PC-3 (cell line): ENCODE data around the gene HOXC4. TPM values are rescaled to one million over a fixed set of nuclear protein-coding genes. Genes with fewer than 3 reads are reported as not detected.

Experiments
- ATAC-seq: fragments of 200-7000 bp; cut with Tn5 transposase; 2 replicates; pipeline ENCODE4 v1.9.1; 2020; ENCODE audit warnings: mild to moderate bottlenecking, moderate library complexity
- BruUV-seq: library from RNA; stranded (reverse); fragments of 400-500 nt; replicated peaks from 2 replicates; lab custom pipeline; 2021; lab: Mats Ljungman, UMichigan
- CTCF ChIA-PET: fragments of 300-600 bp; sonication (Branson Sonifier 250); formaldehyde crosslinking; loops from one replicate; lab custom pipeline; 2022; ENCODE audit warnings: antibody characterized with exemption; lab: Charles Lee
- POLR2A ChIA-PET: fragments of 300-600 bp; sonication (Branson Sonifier 250); formaldehyde crosslinking; loops from one replicate; lab custom pipeline; 2022; ENCODE audit warnings: antibody characterized with exemption; ENCODE audit not compliant: unreplicated experiment; lab: Charles Lee
- DNase-seq: peaks from one replicate; pipeline ENCODE4 v3.0.0-alpha.2; 2015
- H2AFZ ChIP-seq: fragments of 300-600 bp; sonication (generic); 2 replicates; pipeline ENCODE4 v1.6.0; 2016; ENCODE audit warnings: antibody characterized with exemption, low read length
- H3F3A ChIP-seq: fragments of 300-600 bp; sonication (generic); one replicate; pipeline ENCODE4 v1.6.0; 2017; ENCODE audit warnings: antibody characterized with exemption, low read length, control low read depth, mild to moderate bottlenecking; ENCODE audit not compliant: unreplicated experiment
- H3K27ac ChIP-seq: fragments of 300-600 bp; sonication (generic); 2 replicates; pipeline ENCODE4 v1.5.1; 2016; ENCODE audit warnings: mild to moderate bottlenecking, low read length
- H3K27me3 ChIP-seq: fragments of 300-600 bp; sonication (generic); 2 replicates; pipeline ENCODE4 v1.6.1; 2016; ENCODE audit warnings: low read length, mixed read lengths
- H3K36me3 ChIP-seq: fragments of 300-600 bp; sonication (generic); 2 replicates; pipeline ENCODE4 v1.6.1; 2016; ENCODE audit warnings: low read depth, mixed run types, low read length, mixed read lengths
- H3K4me1 ChIP-seq: fragments of 300-600 bp; sonication (generic); 2 replicates; pipeline ENCODE4 v1.5.1; 2016; ENCODE audit warnings: low read length; ENCODE audit not compliant: insufficient read depth
- H3K4me2 ChIP-seq: fragments of 300-600 bp; sonication (generic); 2 replicates; pipeline ENCODE4 v1.6.0; 2016; ENCODE audit warnings: low read length
- H3K4me3 ChIP-seq: fragments of 300-600 bp; sonication (generic); 2 replicates; pipeline ENCODE4 v1.5.1; 2016; ENCODE audit warnings: mild to moderate bottlenecking, low read length, mixed read lengths
- H3K79me2 ChIP-seq: fragments of 300-600 bp; sonication (generic); 2 replicates; pipeline ENCODE4 v1.6.1; 2017; ENCODE audit warnings: low read length, mixed read lengths
- H3K9ac ChIP-seq: fragments of 300-600 bp; sonication (generic); 2 replicates; pipeline ENCODE4 v1.6.0; 2016; ENCODE audit warnings: mild to moderate bottlenecking, low read length
- H3K9me2 ChIP-seq: fragments of 300-600 bp; sonication (generic); replicated peaks from 2 replicates; pipeline ENCODE4 v1.6.1; 2016; ENCODE audit warnings: mixed run types, low read length, mixed read lengths
- H3K9me3 ChIP-seq: fragments of 300-600 bp; sonication (generic); 2 replicates; pipeline ENCODE4 v1.6.1; 2016; ENCODE audit warnings: low read length, mixed read lengths
- H4K20me1 ChIP-seq: fragments of 300-600 bp; sonication (generic); 2 replicates; pipeline ENCODE4 v1.6.1; 2016; ENCODE audit warnings: low read length, mixed read lengths
- EZH2 ChIP-seq: fragments of 300-600 bp; sonication (generic); IDR thresholded peaks from one replicate; pipeline ENCODE4 v1.6.1; 2017; ENCODE audit warnings: antibody characterized with exemption, mild to moderate bottlenecking, low read length; ENCODE audit not compliant: unreplicated experiment
- EZH2phosphoT487 ChIP-seq: fragments of 300-600 bp; sonication (generic); IDR thresholded peaks from 2 replicates; pipeline ENCODE4 v1.6.1; 2018; ENCODE audit warnings: mild to moderate bottlenecking, antibody characterized with exemption, low read length, borderline replicate concordance
- intact Hi-C: fragments of 100-400 bp; cut with micrococcal nuclease; formaldehyde crosslinking; loops from 2 replicates; pipeline ENCODE4 v1.9.0; 2023
- total RNA-seq: library from RNA; depleted of rRNA; stranded (reverse); fragments of >200 nt; gene quantifications from 2 replicates; pipeline ENCODE4 v1.2.3, GENCODE V29; 2014
- TF ChIP-seq, protein P1 (sequence below): fragments of 300-600 bp; sonication (generic); conservative IDR thresholded peaks from 2 replicates; pipeline ENCODE4 v1.5.1; 2017; ENCODE audit warnings: antibody characterized with exemption, low read depth, mild to moderate bottlenecking, low read length

The HOXC4 gene
- total RNA-seq, 1 experiment from 2014 or later, result 1.8 TPM

DNA sequence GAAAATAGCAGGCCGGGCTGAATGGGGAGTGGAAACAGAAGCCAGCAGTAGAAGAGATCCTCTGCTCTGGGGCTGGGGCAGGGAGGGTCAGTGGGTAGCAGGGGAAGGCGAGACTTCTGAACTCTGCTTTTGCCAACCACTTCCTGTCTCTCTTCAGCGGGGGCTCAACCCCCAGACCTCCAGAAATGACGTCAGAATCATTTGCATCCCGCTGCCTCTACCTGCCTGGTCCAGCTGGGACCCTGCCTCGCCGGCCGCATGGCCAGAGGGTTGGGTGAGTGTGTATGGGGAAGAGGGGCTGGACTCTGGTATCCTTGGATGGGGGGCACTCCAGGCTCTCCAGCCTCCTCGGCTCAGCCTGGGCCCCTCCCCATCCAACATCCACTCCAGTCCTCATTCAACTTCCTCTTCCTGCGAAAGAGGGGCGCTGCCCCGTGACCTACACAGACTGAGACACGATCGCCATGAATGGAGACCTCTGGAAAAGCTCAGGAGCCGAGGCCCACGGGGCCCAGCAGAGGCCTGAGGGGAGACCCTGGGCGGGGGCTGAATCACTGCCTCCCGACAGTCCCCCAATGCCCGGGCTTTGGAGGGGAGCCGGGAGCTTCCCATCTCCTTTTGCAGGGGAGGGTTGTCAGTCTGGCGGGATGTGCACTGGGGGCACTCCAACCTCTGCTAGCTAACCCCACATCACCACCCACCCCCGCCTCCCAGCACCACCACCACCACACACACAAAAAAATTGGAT lies 458 bp upstream of the HOXC4 start:
- Histone ChIP-seq H3K9me2 (no peaks in the 10 kb centered on the region), H3F3A (no peaks in the 10 kb centered on the region), H3K4me3 (no peak overlapping the region), H3K27ac (no peak overlapping the region), H3K27me3 (peaks cover 8% of the 10 kb centered on the region; the same call in 1 of the 2 replicates), H3K9ac (no peak overlapping the region), H2AFZ (peak overlapping the region; percentile 64; the same call in 1 of the 2 replicates), H3K4me1 (peaks cover 17% of the 10 kb centered on the region), H3K36me3 (no peaks in the 10 kb centered on the region), H4K20me1 (no peaks in the 10 kb centered on the region), H3K79me2 (no peaks in the 10 kb centered on the region), H3K4me2 (peak overlapping the region; percentile 82; the same call in 1 of the 2 replicates), H3K9me3 (no peaks in the 10 kb centered on the region)
- ChIA-PET CTCF (no interaction called here), POLR2A (no interaction called here)
- ATAC-seq, result no peak
- DNase-seq, result no peak
- TF ChIP-seq EZH2phosphoT487, result no peak
- TF ChIP-seq, protein P1, sequence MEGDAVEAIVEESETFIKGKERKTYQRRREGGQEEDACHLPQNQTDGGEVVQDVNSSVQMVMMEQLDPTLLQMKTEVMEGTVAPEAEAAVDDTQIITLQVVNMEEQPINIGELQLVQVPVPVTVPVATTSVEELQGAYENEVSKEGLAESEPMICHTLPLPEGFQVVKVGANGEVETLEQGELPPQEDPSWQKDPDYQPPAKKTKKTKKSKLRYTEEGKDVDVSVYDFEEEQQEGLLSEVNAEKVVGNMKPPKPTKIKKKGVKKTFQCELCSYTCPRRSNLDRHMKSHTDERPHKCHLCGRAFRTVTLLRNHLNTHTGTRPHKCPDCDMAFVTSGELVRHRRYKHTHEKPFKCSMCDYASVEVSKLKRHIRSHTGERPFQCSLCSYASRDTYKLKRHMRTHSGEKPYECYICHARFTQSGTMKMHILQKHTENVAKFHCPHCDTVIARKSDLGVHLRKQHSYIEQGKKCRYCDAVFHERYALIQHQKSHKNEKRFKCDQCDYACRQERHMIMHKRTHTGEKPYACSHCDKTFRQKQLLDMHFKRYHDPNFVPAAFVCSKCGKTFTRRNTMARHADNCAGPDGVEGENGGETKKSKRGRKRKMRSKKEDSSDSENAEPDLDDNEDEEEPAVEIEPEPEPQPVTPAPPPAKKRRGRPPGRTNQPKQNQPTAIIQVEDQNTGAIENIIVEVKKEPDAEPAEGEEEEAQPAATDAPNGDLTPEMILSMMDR, result no peak
- no peak for TF ChIP-seq EZH2
- no TSS peak for BruUV-seq
- intact Hi-C loops, result no loop called here

DNA sequence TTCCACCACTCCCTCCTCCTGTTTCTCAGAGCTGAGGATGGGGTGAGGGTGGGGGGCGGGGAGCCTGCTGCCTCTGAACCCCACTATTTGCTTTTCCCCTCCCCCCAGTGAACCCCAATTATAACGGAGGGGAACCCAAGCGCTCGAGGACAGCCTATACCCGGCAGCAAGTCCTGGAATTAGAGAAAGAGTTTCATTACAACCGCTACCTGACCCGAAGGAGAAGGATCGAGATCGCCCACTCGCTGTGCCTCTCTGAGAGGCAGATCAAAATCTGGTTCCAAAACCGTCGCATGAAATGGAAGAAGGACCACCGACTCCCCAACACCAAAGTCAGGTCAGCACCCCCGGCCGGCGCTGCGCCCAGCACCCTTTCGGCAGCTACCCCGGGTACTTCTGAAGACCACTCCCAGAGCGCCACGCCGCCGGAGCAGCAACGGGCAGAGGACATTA lies 1.1 kb downstream of the HOXC4 start:
- BruUV-seq, result no TSS peak

DNA sequence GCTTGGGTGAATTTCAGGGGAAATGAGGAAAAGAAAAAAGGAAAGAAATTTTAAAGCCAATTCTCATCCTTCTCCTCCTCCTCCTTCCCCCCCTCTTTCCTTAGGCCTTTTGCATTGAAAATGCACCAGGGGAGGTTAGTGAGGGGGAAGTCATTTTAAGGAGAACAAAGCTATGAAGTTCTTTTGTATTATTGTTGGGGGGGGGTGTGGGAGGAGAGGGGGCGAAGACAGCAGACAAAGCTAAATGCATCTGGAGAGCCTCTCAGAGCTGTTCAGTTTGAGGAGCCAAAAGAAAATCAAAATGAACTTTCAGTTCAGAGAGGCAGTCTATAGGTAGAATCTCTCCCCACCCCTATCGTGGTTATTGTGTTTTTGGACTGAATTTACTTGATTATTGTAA lies 1.9 kb downstream of the HOXC4 start:
- Histone ChIP-seq H3K9me2 (no peaks in the 10 kb centered on the region), H3K36me3 (no peaks in the 10 kb centered on the region), H3K27me3 (peaks cover 8% of the 10 kb centered on the region; the same call in 1 of the 2 replicates), H3K27ac (no peak overlapping the region), H3K4me3 (no peak overlapping the region), H2AFZ (no peak overlapping the region), H4K20me1 (no peaks in the 10 kb centered on the region), H3K79me2 (no peaks in the 10 kb centered on the region), H3K4me2 (no peak overlapping the region), H3K4me1 (peaks cover 17% of the 10 kb centered on the region), H3K9ac (no peak overlapping the region), H3F3A (no peaks in the 10 kb centered on the region), H3K9me3 (no peaks in the 10 kb centered on the region)
- POLR2A ChIA-PET, result no interaction called here
- DNase-seq, result no peak
- CTCF ChIA-PET, result interaction anchor here (0.6 kb wide), 1 partner anchor 17 kb away, joined by 13 read pairs; no protein-coding TSS in a partner anchor
- intact Hi-C loops, result no loop called here
- no TSS peak for BruUV-seq
- TF ChIP-seq, protein P1, result no peak
- no peak for TF ChIP-seq EZH2
- TF ChIP-seq EZH2phosphoT487, result no peak
- ATAC-seq, result no peak

More for the DNA sequence above, 1.1 kb downstream of the HOXC4 start:
- Histone ChIP-seq H3K79me2 (no peaks in the 10 kb centered on the region), H3K9me2 (no peaks in the 10 kb centered on the region), H3K4me2 (no peak overlapping the region), H3K9me3 (no peaks in the 10 kb centered on the region), H3K27ac (no peak overlapping the region), H3K9ac (no peak overlapping the region), H3K4me3 (no peak overlapping the region), H2AFZ (no peak overlapping the region), H3K4me1 (peaks cover 17% of the 10 kb centered on the region), H3F3A (no peaks in the 10 kb centered on the region), H4K20me1 (no peaks in the 10 kb centered on the region), H3K36me3 (no peaks in the 10 kb centered on the region), H3K27me3 (peaks cover 8% of the 10 kb centered on the region; the same call in 1 of the 2 replicates)
- CTCF ChIA-PET, result no interaction called here
- no peak for TF ChIP-seq EZH2phosphoT487
- ATAC-seq (no peak), DNase-seq (no peak)
- intact Hi-C loops, result no loop called here
- POLR2A ChIA-PET, result no interaction called here
